Suprapubic skin (tissue), 4 donors: ENCODE measurements around the gene FAM9C. TPM values are rescaled to one million over a fixed set of nuclear protein-coding genes. Genes with fewer than 3 reads are reported as not detected.

ENCODE experiments used
- DNase-seq, 2 donors: peaks; one replicate each; pipeline ENCODE4 v3.0.0-alpha.2; 2019; ENCODE audit warnings: low spot score in 2 of 2
- H3K27ac ChIP-seq: fragments of 200-600 bp; sonication (generic); one replicate; pipeline ENCODE4 v1.5.1; 2019
- H3K27me3 ChIP-seq: fragments of 200-600 bp; sonication (generic); one replicate; pipeline ENCODE4 v1.5.1; 2019
- H3K36me3 ChIP-seq: fragments of 200-600 bp; sonication (generic); one replicate; pipeline ENCODE4 v1.5.1; 2019
- H3K4me1 ChIP-seq: fragments of 200-600 bp; sonication (generic); one replicate; pipeline ENCODE4 v1.5.1; 2019
- H3K4me3 ChIP-seq: fragments of 200-600 bp; sonication (generic); one replicate; pipeline ENCODE4 v1.5.1; 2019; ENCODE audit warnings: mild to moderate bottlenecking
- H3K9me3 ChIP-seq: fragments of 200-600 bp; sonication (generic); one replicate; pipeline ENCODE4 v1.5.1; 2019
- CTCF ChIP-seq, 2 donors: fragments of 200-600 bp in 1 of 2; fragments of 450-650 bp in 1 of 2; sonication (generic) in 1 of 2; IDR thresholded peaks; one replicate each; pipeline ENCODE4 v1.5.1; 2016 to 2019; ENCODE audit warnings: antibody characterized with exemption in 2 of 2, mild to moderate bottlenecking in 1 of 2, moderate library complexity in 1 of 2
- EP300 ChIP-seq: sonication (generic); formaldehyde crosslinking; IDR thresholded peaks from one replicate; pipeline ENCODE4 v1.6.1; 2017; ENCODE audit warnings: antibody characterized with exemption
- POLR2A ChIP-seq, 2 donors: fragments of 450-650 bp; IDR thresholded peaks; one replicate each; pipeline ENCODE4 v1.6.1; 2017; ENCODE audit warnings: antibody characterized with exemption in 2 of 2, mild to moderate bottlenecking in 2 of 2, moderate library complexity in 2 of 2
- POLR2AphosphoS5 ChIP-seq, 3 donors: sonication (generic); formaldehyde crosslinking; IDR thresholded peaks; one replicate each; pipeline ENCODE4 v1.6.1; 2017; ENCODE audit warnings: antibody characterized with exemption in 3 of 3
- WGBS: methylation state at CpG from one replicate; pipeline ENCODE4 v1.1.5; 2018; 5-methylcytosine and 5-hydroxymethylcytosine counted together
- total RNA-seq, 4 donors: library from RNA; depleted of rRNA; stranded (reverse); fragments of >200 nt; gene quantifications; one replicate each; pipeline ENCODE4 v1.1.0, GENCODE V29; 2016

Gene FAM9C
- total RNA-seq, 4 donors from 2014 or later: not detected

- H3K9me3 ChIP-seq: no peaks in the 10 kb centered on the region
- no peak overlapping the region for H3K4me3 ChIP-seq
- H3K27ac ChIP-seq: no peak overlapping the region
- peaks cover 8% of the 10 kb centered on the region for H3K4me1 ChIP-seq
- TF ChIP-seq POLR2A (IDR thresholded peaks at IDR 0.05): no peak
- TF ChIP-seq CTCF (IDR thresholded peaks at IDR 0.05): no peak
- TF ChIP-seq EP300: no peak
- no peak for TF ChIP-seq POLR2AphosphoS5 (IDR thresholded peaks at IDR 0.05)
- 71% methylated on average over 4 of the region's 4 CpGs for WGBS
- DNase-seq: no peak
- H3K36me3 ChIP-seq: no peaks in the 10 kb centered on the region
- H3K27me3 ChIP-seq: no peaks in the 10 kb centered on the region
Measured at GRCh38 chrX:13001961-13002671, 42.3 kb downstream of the FAM9C start.

- H3K27ac ChIP-seq: no peak overlapping the region
- H3K4me1 ChIP-seq: peaks cover 4% of the 10 kb centered on the region
- H3K4me3 ChIP-seq: no peak overlapping the region
- no peak for TF ChIP-seq EP300
- no peak for TF ChIP-seq CTCF (IDR thresholded peaks at IDR 0.05)
- TF ChIP-seq POLR2A (IDR thresholded peaks at IDR 0.05): no peak
- TF ChIP-seq POLR2AphosphoS5 (IDR thresholded peaks at IDR 0.05): no peak
- WGBS: 92% methylated on average over 5 of the region's 5 CpGs
- H3K9me3 ChIP-seq: no peaks in the 10 kb centered on the region
- DNase-seq: no peak
- no peaks in the 10 kb centered on the region for H3K36me3 ChIP-seq
- no peaks in the 10 kb centered on the region for H3K27me3 ChIP-seq
Measured at GRCh38 chrX:13001097-13001496, 43.3 kb downstream of the FAM9C start.

- TF ChIP-seq POLR2A (IDR thresholded peaks at IDR 0.05) (no peak), POLR2AphosphoS5 (IDR thresholded peaks at IDR 0.05) (no peak), EP300 (no peak)
- no peaks in the 10 kb centered on the region for H3K27me3 ChIP-seq
- H3K36me3 ChIP-seq: no peaks in the 10 kb centered on the region
- WGBS: 50% methylated on average over 8 of the region's 8 CpGs
- peaks cover 4% of the 10 kb centered on the region for H3K4me1 ChIP-seq
- H3K9me3 ChIP-seq: no peaks in the 10 kb centered on the region
- DNase-seq: no peak
- H3K27ac ChIP-seq: peak overlapping the region; percentile 1
- no peak overlapping the region for H3K4me3 ChIP-seq
Measured at GRCh38 chrX:13000301-13000811, 44.1 kb downstream of the FAM9C start.

GRCh38 chrX:12999422-12999821 is 45.0 kb downstream of the FAM9C start:
- Histone ChIP-seq H3K4me1 (peaks cover 4% of the 10 kb centered on the region), H3K27ac (no peak overlapping the region), H3K9me3 (no peaks in the 10 kb centered on the region), H3K27me3 (no peaks in the 10 kb centered on the region), H3K36me3 (no peaks in the 10 kb centered on the region), H3K4me3 (no peak overlapping the region)
- TF ChIP-seq POLR2AphosphoS5 (IDR thresholded peaks at IDR 0.05) (no peak), EP300 (no peak)
- DNase-seq: no peak
- 74% methylated on average over 9 of the region's 9 CpGs for WGBS

GRCh38 chrX:12997906-12998687 is 46.3 kb downstream of the FAM9C start:
- 51% methylated on average over 5 of the region's 5 CpGs for WGBS
- Histone ChIP-seq H3K4me1 (peaks cover 4% of the 10 kb centered on the region), H3K27me3 (no peaks in the 10 kb centered on the region), H3K36me3 (no peaks in the 10 kb centered on the region), H3K4me3 (no peak overlapping the region), H3K27ac (no peak overlapping the region), H3K9me3 (no peaks in the 10 kb centered on the region)
- TF ChIP-seq EP300 (no peak), POLR2AphosphoS5 (IDR thresholded peaks at IDR 0.05) (no peak), POLR2A (IDR thresholded peaks at IDR 0.05) (no peak), CTCF (IDR thresholded peaks at IDR 0.05) (no peak)
- DNase-seq: no peak

GRCh38 chrX:12996934-12997435 is 47.4 kb downstream of the FAM9C start:
- Histone ChIP-seq H3K9me3 (no peaks in the 10 kb centered on the region), H3K36me3 (no peaks in the 10 kb centered on the region), H3K27ac (no peak overlapping the region), H3K4me3 (no peak overlapping the region), H3K27me3 (no peaks in the 10 kb centered on the region), H3K4me1 (peaks cover 4% of the 10 kb centered on the region)
- TF ChIP-seq CTCF (IDR thresholded peaks at IDR 0.05) (no peak), POLR2A (IDR thresholded peaks at IDR 0.05) (no peak), POLR2AphosphoS5 (IDR thresholded peaks at IDR 0.05) (no peak), EP300 (no peak)
- WGBS: 82% methylated on average over 3 of the region's 3 CpGs
- DNase-seq: no peak
